C4-2B (cell line): ENCODE measurements around the gene PDCD1.

Experiments
- ZFX ChIP-seq: fragments of 450-650 bp; IDR thresholded peaks from 2 replicates; pipeline ENCODE4 v1.6.1; 2017
- TF ChIP-seq, protein P1 (sequence below): fragments of 450-650 bp; conservative IDR thresholded peaks from 2 replicates; pipeline ENCODE4 v1.5.1; 2017; ENCODE audit warnings: mild to moderate bottlenecking

DNA sequence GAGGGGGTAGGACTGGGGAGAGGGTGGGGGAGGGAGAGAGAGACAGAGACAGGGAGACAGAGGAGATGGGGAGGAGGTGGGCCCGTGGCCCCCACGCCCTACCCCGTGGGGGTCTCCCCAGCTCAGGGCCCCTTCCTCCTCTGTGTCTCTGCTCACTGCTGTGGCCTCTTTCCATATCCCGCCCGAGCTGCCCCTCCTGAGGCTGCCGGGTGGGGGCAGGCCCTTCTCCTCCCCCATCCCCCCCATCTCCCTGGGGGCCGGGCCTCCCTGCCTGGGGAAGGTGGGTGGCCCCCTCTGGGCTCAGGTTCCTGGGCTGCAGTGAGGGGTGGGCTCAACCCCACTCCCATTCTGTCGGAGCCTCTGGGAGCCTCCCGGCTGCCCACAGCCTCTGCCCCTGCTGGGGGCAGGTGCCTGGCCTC lies 332 bp upstream of the PDCD1 start:
- TF ChIP-seq, protein P1, sequence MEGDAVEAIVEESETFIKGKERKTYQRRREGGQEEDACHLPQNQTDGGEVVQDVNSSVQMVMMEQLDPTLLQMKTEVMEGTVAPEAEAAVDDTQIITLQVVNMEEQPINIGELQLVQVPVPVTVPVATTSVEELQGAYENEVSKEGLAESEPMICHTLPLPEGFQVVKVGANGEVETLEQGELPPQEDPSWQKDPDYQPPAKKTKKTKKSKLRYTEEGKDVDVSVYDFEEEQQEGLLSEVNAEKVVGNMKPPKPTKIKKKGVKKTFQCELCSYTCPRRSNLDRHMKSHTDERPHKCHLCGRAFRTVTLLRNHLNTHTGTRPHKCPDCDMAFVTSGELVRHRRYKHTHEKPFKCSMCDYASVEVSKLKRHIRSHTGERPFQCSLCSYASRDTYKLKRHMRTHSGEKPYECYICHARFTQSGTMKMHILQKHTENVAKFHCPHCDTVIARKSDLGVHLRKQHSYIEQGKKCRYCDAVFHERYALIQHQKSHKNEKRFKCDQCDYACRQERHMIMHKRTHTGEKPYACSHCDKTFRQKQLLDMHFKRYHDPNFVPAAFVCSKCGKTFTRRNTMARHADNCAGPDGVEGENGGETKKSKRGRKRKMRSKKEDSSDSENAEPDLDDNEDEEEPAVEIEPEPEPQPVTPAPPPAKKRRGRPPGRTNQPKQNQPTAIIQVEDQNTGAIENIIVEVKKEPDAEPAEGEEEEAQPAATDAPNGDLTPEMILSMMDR = no peak
- no peak for TF ChIP-seq ZFX
